GM23338 (cell line): ENCODE results near the gene UFD1. TPM values are rescaled to one million over a fixed set of nuclear protein-coding genes. Genes with fewer than 3 reads are reported as not detected.

Experiments used
- ATAC-seq: fragments of 200-7000 bp; cut with Tn5 transposase; 3 replicates; pipeline ENCODE4 v1.9.1; 2020
- DNase-seq: peaks from one replicate; pipeline ENCODE4 v3.0.0-alpha.2; 2015; ENCODE audit warnings: low spot score
- H2AFZ ChIP-seq: fragments of 200-600 bp; sonication (generic); 2 replicates; pipeline ENCODE4 v1.8.0; 2016; ENCODE audit warnings: antibody characterized with exemption, mild to moderate bottlenecking, moderate library complexity
- H3F3A ChIP-seq: fragments of 200-600 bp; sonication (generic); replicated peaks from 2 replicates; pipeline ENCODE4 v1.8.0; 2017; ENCODE audit warnings: antibody characterized with exemption, mixed run types, low read depth
- H3K27ac ChIP-seq: fragments of 200-600 bp; sonication (generic); 2 replicates; pipeline ENCODE4 v1.6.1; 2016; ENCODE audit warnings: low read depth
- H3K27me3 ChIP-seq: fragments of 200-600 bp; sonication (generic); 2 replicates; pipeline ENCODE4 v1.8.0; 2016; ENCODE audit warnings: mild to moderate bottlenecking, mixed run types, moderate library complexity; ENCODE audit not compliant: insufficient read depth
- H3K36me3 ChIP-seq: fragments of 200-600 bp; sonication (generic); 2 replicates; pipeline ENCODE4 v1.8.0; 2016; ENCODE audit warnings: mild to moderate bottlenecking; ENCODE audit not compliant: insufficient read depth
- H3K4me1 ChIP-seq: fragments of 200-600 bp; sonication (generic); 2 replicates; pipeline ENCODE4 v1.8.0; 2016; ENCODE audit warnings: mild to moderate bottlenecking, moderate library complexity; ENCODE audit not compliant: insufficient read depth
- H3K4me2 ChIP-seq: fragments of 200-600 bp; sonication (generic); 2 replicates; pipeline ENCODE4 v1.7.1; 2017; ENCODE audit warnings: mixed run types
- H3K4me3 ChIP-seq: fragments of 200-600 bp; sonication (generic); 2 replicates; pipeline ENCODE4 v1.6.1; 2016; ENCODE audit warnings: mixed run types
- H3K79me2 ChIP-seq: fragments of 200-600 bp; sonication (generic); replicated peaks from 2 replicates; pipeline ENCODE4 v1.8.0; 2017; ENCODE audit warnings: mild to moderate bottlenecking; ENCODE audit not compliant: insufficient read depth
- H3K9me2 ChIP-seq: fragments of 200-600 bp; sonication (generic); 2 replicates; pipeline ENCODE4 v1.8.0; 2017; ENCODE audit not compliant: insufficient read depth
- H4K20me1 ChIP-seq: fragments of 200-600 bp; sonication (generic); replicated peaks from 2 replicates; pipeline ENCODE4 v1.8.0; 2017; ENCODE audit warnings: mild to moderate bottlenecking; ENCODE audit not compliant: insufficient read depth
- H3K27ac Mint-ChIP-seq: 2 replicates; pipeline ENCODE4 v1.8.0; 2020; ENCODE audit warnings: inconsistent platforms, mild to moderate bottlenecking, moderate library complexity, mixed read lengths
- H3K27me3 Mint-ChIP-seq: 3 replicates; pipeline ENCODE4 v1.8.0; 2022; ENCODE audit warnings: low read depth, mild to moderate bottlenecking, moderate library complexity, mixed read lengths, inconsistent platforms; ENCODE audit not compliant: insufficient read depth, poor library complexity
- H3K36me3 Mint-ChIP-seq: 3 replicates; pipeline ENCODE4 v1.8.0; 2021; ENCODE audit warnings: low read depth, mild to moderate bottlenecking, inconsistent platforms, moderate library complexity, mixed read lengths
- H3K4me1 Mint-ChIP-seq: 3 replicates; pipeline ENCODE4 v1.8.0; 2020; ENCODE audit warnings: mild to moderate bottlenecking, inconsistent platforms, mixed read lengths
- H3K4me3 Mint-ChIP-seq: 3 replicates; pipeline ENCODE4 v1.8.0; 2021; ENCODE audit warnings: moderate library complexity, mild to moderate bottlenecking, inconsistent platforms, mixed read lengths
- H3K9me3 Mint-ChIP-seq: 3 replicates; pipeline ENCODE4 v1.8.0; 2020; ENCODE audit warnings: moderate library complexity, mild to moderate bottlenecking, inconsistent platforms, mixed read lengths
- CREB1 ChIP-seq: fragments of 250-450 bp; sonication (Bioruptor Pico); IDR thresholded peaks from 2 replicates; pipeline ENCODE4 v1.5.0; 2020; ENCODE audit warnings: low read depth, mild to moderate bottlenecking, moderate library complexity
- EZH2 ChIP-seq: fragments of 200-600 bp; sonication (generic); IDR thresholded peaks from one replicate; pipeline ENCODE4 v1.8.0; 2017; ENCODE audit warnings: antibody characterized with exemption, mild to moderate bottlenecking, low read depth; ENCODE audit not compliant: unreplicated experiment
- JUNB ChIP-seq: IDR thresholded peaks from one replicate; pipeline ENCODE4 v1.6.1; 2016; ENCODE audit warnings: antibody characterized with exemption; ENCODE audit not compliant: unreplicated experiment
- POLR2AphosphoS5 ChIP-seq: IDR thresholded peaks from 2 replicates; pipeline ENCODE4 v1.6.1; 2016; ENCODE audit warnings: antibody characterized with exemption, low read depth
- polyA plus RNA-seq: library from polyadenylated mRNA; unstranded; fragments of >200 nt; fragmentation: Nextera tagmentation; extraction: Ambion mirVana; gene quantifications from 2 replicates; pipeline ENCODE4 v1.2.1, GENCODE V29; 2016
- total RNA-seq: library from RNA; depleted of rRNA; stranded (reverse); fragments of >200 nt; shearing (Covaris generic); gene quantifications from 2 replicates; pipeline ENCODE4 v1.2.3, GENCODE V29; 2014
- TF ChIP-seq, protein P1 (sequence below): IDR thresholded peaks from one replicate; pipeline ENCODE4 v1.6.1; 2018; ENCODE audit warnings: antibody characterized with exemption; ENCODE audit not compliant: unreplicated experiment
- TF ChIP-seq, protein P2 (sequence below), 2 experiments: fragments of 200-600 bp in 1 of 2; sonication (generic) in 1 of 2; conservative IDR thresholded peaks; 2 replicates each; pipeline versions ENCODE4 v1.5.1 to v1.6.1; 2016 to 2017; ENCODE audit warnings: antibody characterized with exemption in 2 of 2, low read depth in 2 of 2, mild to moderate bottlenecking in 2 of 2, moderate library complexity in 1 of 2
- TF ChIP-seq, protein P3 (sequence below): fragments of 250-450 bp; sonication (Bioruptor Pico); IDR thresholded peaks from 2 replicates; pipeline ENCODE4 v1.5.0; 2020; ENCODE audit warnings: mild to moderate bottlenecking, moderate library complexity

UFD1 gene
- total and polyA plus RNA-seq, 2 experiments from 2014 or later, result 53.5 to 93.8 TPM

- Histone ChIP-seq H3K27me3 (no peaks in the 10 kb centered on the region), H3K36me3 (peaks cover 33% of the 10 kb centered on the region; the same call in 1 of the 2 replicates), H3K4me3 (no peak overlapping the region), H3K4me1 (no peaks in the 10 kb centered on the region), H3K27ac (no peak overlapping the region), H3K79me2 (peaks cover 35% of the 10 kb centered on the region), H4K20me1 (peaks cover 23% of the 10 kb centered on the region), H3F3A (no peaks in the 10 kb centered on the region), H2AFZ (no peak overlapping the region), H3K4me2 (no peak overlapping the region), H3K9me2 (no peaks in the 10 kb centered on the region)
- peaks cover 67% of the 10 kb centered on the region for H3K36me3 Mint-ChIP-seq
- H3K27ac Mint-ChIP-seq, result no peak overlapping the region
- TF ChIP-seq POLR2AphosphoS5, result no peak
- TF ChIP-seq JUNB, result no peak
- ATAC-seq (no peak), DNase-seq (no peak)
- H3K4me1 Mint-ChIP-seq, result peaks cover 2% of the 10 kb centered on the region; the same call in 2 of the 3 replicates
- H3K9me3 Mint-ChIP-seq, result no peaks in the 10 kb centered on the region
- H3K27me3 Mint-ChIP-seq, result no peaks in the 10 kb centered on the region
- no peak overlapping the region for H3K4me3 Mint-ChIP-seq
These were observed 6.8 kb downstream of the UFD1 start for GRCh38 chr22:19472233-19472632.

DNA sequence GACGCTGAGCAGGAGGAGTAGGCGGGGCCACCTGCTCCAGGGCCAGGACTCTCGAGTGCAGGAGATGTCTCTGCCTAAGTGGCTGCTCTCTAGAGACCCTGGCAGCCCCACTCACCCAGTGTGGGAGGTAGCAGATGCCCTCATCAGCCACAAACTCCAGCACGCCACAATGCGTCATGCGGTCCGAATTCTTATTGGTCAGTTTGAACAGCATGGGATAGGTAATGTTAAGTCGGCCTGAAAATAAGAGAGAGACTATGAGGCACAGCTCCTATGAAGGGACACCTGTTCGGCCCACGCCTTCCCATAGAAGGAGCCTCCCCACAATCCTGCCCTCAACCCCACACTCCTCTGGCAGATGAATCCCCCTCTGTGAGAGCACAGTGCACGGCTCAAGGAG, 7.4 kb downstream of the UFD1 start:
- Histone ChIP-seq H3K4me3 (no peak overlapping the region), H3F3A (no peaks in the 10 kb centered on the region), H4K20me1 (peaks cover 20% of the 10 kb centered on the region), H2AFZ (no peak overlapping the region), H3K4me1 (no peaks in the 10 kb centered on the region), H3K27ac (no peak overlapping the region), H3K9me2 (no peaks in the 10 kb centered on the region), H3K79me2 (peaks cover 29% of the 10 kb centered on the region), H3K27me3 (no peaks in the 10 kb centered on the region), H3K36me3 (peaks cover 39% of the 10 kb centered on the region; the same call in 1 of the 2 replicates), H3K4me2 (no peak overlapping the region)
- peaks cover 73% of the 10 kb centered on the region for H3K36me3 Mint-ChIP-seq
- TF ChIP-seq EZH2 (no peak), POLR2AphosphoS5 (no peak), CREB1 (CRISPR knock-in tag) (no peak)
- TF ChIP-seq, protein P1, sequence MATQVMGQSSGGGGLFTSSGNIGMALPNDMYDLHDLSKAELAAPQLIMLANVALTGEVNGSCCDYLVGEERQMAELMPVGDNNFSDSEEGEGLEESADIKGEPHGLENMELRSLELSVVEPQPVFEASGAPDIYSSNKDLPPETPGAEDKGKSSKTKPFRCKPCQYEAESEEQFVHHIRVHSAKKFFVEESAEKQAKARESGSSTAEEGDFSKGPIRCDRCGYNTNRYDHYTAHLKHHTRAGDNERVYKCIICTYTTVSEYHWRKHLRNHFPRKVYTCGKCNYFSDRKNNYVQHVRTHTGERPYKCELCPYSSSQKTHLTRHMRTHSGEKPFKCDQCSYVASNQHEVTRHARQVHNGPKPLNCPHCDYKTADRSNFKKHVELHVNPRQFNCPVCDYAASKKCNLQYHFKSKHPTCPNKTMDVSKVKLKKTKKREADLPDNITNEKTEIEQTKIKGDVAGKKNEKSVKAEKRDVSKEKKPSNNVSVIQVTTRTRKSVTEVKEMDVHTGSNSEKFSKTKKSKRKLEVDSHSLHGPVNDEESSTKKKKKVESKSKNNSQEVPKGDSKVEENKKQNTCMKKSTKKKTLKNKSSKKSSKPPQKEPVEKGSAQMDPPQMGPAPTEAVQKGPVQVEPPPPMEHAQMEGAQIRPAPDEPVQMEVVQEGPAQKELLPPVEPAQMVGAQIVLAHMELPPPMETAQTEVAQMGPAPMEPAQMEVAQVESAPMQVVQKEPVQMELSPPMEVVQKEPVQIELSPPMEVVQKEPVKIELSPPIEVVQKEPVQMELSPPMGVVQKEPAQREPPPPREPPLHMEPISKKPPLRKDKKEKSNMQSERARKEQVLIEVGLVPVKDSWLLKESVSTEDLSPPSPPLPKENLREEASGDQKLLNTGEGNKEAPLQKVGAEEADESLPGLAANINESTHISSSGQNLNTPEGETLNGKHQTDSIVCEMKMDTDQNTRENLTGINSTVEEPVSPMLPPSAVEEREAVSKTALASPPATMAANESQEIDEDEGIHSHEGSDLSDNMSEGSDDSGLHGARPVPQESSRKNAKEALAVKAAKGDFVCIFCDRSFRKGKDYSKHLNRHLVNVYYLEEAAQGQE, result no peak
- TF ChIP-seq, protein P2, sequence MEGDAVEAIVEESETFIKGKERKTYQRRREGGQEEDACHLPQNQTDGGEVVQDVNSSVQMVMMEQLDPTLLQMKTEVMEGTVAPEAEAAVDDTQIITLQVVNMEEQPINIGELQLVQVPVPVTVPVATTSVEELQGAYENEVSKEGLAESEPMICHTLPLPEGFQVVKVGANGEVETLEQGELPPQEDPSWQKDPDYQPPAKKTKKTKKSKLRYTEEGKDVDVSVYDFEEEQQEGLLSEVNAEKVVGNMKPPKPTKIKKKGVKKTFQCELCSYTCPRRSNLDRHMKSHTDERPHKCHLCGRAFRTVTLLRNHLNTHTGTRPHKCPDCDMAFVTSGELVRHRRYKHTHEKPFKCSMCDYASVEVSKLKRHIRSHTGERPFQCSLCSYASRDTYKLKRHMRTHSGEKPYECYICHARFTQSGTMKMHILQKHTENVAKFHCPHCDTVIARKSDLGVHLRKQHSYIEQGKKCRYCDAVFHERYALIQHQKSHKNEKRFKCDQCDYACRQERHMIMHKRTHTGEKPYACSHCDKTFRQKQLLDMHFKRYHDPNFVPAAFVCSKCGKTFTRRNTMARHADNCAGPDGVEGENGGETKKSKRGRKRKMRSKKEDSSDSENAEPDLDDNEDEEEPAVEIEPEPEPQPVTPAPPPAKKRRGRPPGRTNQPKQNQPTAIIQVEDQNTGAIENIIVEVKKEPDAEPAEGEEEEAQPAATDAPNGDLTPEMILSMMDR (conservative IDR thresholded peaks at IDR 0.05; ENCODE audit: low read depth in 2 of 2), result no peak
- TF ChIP-seq, protein P3, sequence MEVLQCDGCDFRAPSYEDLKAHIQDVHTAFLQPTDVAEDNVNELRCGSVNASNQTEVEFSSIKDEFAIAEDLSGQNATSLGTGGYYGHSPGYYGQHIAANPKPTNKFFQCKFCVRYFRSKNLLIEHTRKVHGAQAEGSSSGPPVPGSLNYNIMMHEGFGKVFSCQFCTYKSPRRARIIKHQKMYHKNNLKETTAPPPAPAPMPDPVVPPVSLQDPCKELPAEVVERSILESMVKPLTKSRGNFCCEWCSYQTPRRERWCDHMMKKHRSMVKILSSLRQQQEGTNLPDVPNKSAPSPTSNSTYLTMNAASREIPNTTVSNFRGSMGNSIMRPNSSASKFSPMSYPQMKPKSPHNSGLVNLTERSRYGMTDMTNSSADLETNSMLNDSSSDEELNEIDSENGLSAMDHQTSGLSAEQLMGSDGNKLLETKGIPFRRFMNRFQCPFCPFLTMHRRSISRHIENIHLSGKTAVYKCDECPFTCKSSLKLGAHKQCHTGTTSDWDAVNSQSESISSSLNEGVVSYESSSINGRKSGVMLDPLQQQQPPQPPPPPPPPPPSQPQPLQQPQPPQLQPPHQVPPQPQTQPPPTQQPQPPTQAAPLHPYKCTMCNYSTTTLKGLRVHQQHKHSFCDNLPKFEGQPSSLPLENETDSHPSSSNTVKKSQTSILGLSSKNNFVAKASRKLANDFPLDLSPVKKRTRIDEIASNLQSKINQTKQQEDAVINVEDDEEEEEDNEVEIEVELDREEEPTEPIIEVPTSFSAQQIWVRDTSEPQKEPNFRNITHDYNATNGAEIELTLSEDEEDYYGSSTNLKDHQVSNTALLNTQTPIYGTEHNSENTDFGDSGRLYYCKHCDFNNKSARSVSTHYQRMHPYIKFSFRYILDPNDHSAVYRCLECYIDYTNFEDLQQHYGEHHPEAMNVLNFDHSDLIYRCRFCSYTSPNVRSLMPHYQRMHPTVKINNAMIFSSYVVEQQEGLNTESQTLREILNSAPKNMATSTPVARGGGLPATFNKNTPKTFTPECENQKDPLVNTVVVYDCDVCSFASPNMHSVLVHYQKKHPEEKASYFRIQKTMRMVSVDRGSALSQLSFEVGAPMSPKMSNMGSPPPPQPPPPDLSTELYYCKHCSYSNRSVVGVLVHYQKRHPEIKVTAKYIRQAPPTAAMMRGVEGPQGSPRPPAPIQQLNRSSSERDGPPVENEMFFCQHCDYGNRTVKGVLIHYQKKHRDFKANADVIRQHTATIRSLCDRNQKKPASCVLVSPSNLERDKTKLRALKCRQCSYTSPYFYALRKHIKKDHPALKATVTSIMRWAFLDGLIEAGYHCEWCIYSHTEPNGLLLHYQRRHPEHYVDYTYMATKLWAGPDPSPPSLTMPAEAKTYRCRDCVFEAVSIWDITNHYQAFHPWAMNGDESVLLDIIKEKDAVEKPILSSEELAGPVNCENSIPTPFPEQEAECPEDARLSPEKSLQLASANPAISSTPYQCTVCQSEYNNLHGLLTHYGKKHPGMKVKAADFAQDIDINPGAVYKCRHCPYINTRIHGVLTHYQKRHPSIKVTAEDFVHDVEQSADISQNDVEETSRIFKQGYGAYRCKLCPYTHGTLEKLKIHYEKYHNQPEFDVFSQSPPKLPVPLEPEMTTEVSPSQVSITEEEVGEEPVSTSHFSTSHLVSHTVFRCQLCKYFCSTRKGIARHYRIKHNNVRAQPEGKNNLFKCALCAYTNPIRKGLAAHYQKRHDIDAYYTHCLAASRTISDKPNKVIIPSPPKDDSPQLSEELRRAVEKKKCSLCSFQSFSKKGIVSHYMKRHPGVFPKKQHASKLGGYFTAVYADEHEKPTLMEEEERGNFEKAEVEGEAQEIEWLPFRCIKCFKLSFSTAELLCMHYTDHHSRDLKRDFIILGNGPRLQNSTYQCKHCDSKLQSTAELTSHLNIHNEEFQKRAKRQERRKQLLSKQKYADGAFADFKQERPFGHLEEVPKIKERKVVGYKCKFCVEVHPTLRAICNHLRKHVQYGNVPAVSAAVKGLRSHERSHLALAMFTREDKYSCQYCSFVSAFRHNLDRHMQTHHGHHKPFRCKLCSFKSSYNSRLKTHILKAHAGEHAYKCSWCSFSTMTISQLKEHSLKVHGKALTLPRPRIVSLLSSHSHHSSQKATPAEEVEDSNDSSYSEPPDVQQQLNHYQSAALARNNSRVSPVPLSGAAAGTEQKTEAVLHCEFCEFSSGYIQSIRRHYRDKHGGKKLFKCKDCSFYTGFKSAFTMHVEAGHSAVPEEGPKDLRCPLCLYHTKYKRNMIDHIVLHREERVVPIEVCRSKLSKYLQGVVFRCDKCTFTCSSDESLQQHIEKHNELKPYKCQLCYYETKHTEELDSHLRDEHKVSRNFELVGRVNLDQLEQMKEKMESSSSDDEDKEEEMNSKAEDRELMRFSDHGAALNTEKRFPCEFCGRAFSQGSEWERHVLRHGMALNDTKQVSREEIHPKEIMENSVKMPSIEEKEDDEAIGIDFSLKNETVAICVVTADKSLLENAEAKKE (CRISPR knock-in tag), result no peak
- ATAC-seq (no peak), DNase-seq (no peak)
- no peak overlapping the region for H3K27ac Mint-ChIP-seq
- no peaks in the 10 kb centered on the region for H3K4me1 Mint-ChIP-seq
- H3K4me3 Mint-ChIP-seq, result no peak overlapping the region
- no peaks in the 10 kb centered on the region for H3K9me3 Mint-ChIP-seq
- H3K27me3 Mint-ChIP-seq, result no peaks in the 10 kb centered on the region
